Prostate gland (tissue), 2 donors: ENCODE measurements around the gene GABBR2. TPM values are rescaled to one million over a fixed set of nuclear protein-coding genes. Genes with fewer than 3 reads are reported as not detected.

Experiments used
- DNase-seq: peaks from one replicate; pipeline ENCODE4 v3.0.0-alpha.2; 2019; ENCODE audit warnings: low spot score
- H3K27ac ChIP-seq, 2 donors: fragments of 200-600 bp; sonication (generic); 2 replicates each; pipeline ENCODE4 v1.5.1; 2017 to 2019
- H3K27me3 ChIP-seq: fragments of 200-600 bp; sonication (generic); replicated peaks from 2 replicates; pipeline ENCODE4 v1.5.1; 2019; ENCODE audit not compliant: insufficient read depth
- H3K36me3 ChIP-seq, 2 donors: fragments of 200-600 bp; sonication (generic); 1 replicate in 1 of 2; 2 replicates in 1 of 2; pipeline versions ENCODE4 v1.5.1 to v1.8.1; 2017 to 2019
- H3K4me1 ChIP-seq: fragments of 200-600 bp; sonication (generic); replicated peaks from 2 replicates; pipeline ENCODE4 v1.5.1; 2019
- H3K4me3 ChIP-seq, 2 donors: fragments of 200-600 bp; sonication (generic); 2 replicates each; pipeline ENCODE4 v1.5.1; 2017 to 2019
- H3K9me3 ChIP-seq: fragments of 200-600 bp; sonication (generic); 2 replicates; pipeline ENCODE4 v1.5.1; 2017
- POLR2A ChIP-seq: fragments of 450-650 bp; IDR thresholded peaks from one replicate; pipeline ENCODE4 v1.6.1; 2016; ENCODE audit warnings: antibody characterized with exemption, mild to moderate bottlenecking
- POLR2AphosphoS5 ChIP-seq: sonication (generic); formaldehyde crosslinking; IDR thresholded peaks from one replicate; pipeline ENCODE4 v1.6.1; 2017; ENCODE audit warnings: antibody characterized with exemption
- WGBS: methylation state at CpG from one replicate; pipeline ENCODE4 v1.1.5; 2018; 5-methylcytosine and 5-hydroxymethylcytosine counted together
- intact Hi-C: fragments of 100-400 bp; cut with DNase I; formaldehyde crosslinking; loops from one replicate; pipeline ENCODE4 v1.14.2; 2022
- total RNA-seq, 2 donors: library from RNA; depleted of rRNA; stranded (reverse); fragments of >200 nt; gene quantifications; one replicate each; pipeline ENCODE4 v1.1.0, GENCODE V29; 2016
- TF ChIP-seq, protein P1 (sequence below), 4 experiments: fragments of 200-600 bp in 2 of 4; fragments of 450-650 bp in 2 of 4; sonication (generic) in 2 of 4; IDR thresholded peaks; 1 replicate in 3 of 4; 2 replicates in 1 of 4; pipeline ENCODE4 v1.5.1; 2016 to 2019; ENCODE audit warnings: antibody characterized with exemption in 4 of 4, mild to moderate bottlenecking in 2 of 4, moderate library complexity in 2 of 4

GABBR2 gene
- total RNA-seq, 2 donors from 2014 or later: 0.97 TPM; not detected in 1

DNA sequence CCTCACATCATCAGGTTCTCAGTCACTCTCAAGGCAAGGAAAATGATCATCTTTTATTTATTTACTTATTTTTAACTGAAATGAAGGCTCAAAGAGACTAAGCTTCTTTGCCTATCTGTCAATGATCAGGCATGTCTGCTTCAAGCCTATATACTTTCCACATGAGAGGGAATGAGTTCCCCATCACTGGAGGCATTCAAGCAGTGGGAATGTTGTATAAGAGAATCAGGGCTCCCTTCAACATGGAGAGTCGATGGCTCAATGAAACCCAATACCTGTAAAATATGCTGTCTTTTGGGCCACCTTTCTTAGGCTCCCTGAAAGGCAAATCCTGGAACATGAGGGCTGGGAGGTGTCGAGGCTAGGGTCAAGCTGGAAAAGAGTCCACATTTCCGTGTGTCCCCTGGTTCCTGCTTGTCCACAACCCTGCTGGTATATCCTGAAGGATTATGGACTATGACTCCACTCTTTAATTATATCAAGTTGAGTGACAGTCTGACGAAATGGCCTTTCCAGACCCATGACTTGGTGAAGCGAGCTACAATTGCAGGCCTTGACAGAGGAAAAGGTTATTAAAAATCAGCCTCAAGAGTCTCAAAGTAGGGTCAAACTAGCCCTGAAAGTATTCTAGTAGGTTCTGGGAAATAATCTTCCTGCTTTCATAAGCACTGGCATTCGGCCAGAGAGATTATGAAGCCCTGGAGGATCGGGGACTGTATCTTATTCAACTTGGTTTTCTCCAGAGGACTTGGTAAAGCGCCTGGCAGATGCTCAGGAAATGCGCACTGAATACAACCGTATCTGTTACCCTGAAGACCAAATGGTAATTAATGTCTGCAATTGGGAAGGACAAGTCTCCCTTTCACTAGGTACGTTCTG is 307.4 kb downstream of the GABBR2 start:
- 63% methylated on average over 11 of the region's 11 CpGs for WGBS
- TF ChIP-seq POLR2A (no peak), POLR2AphosphoS5 (no peak)

DNA sequence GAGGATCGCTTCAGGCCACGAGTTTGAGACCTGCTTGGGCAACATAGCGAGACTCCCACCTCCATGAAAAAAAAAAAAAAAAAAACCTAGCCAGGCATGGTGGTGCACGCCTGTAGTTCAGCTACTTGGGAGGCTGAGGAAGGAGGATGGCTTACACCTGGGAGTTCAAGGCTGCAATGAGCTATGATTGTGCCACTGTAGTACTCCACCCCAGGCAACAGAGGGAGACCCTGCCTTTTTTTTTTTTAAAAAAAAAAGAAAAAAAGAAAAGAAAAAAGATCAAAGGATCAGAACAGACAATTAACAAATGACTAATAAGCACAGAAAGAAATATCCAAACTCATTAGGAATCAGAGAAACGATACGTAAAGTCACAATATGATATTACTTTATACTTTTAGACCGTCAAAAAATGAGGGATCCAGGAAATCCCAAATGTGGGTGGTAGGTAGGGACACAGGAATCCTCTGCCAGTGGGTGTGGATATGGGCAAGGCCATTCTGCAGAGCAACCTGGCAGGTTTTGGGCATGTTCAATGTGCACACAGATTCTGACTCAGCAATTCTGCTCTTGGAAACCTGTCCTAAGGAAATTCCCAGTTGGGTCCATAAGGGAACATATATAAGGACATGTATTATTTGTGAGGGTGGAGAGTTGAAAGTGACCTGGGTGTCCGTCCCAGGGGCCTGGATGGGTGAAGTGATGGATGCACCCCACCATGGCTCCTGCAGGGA is 308.6 kb downstream of the GABBR2 start:
- TF ChIP-seq, protein P1, sequence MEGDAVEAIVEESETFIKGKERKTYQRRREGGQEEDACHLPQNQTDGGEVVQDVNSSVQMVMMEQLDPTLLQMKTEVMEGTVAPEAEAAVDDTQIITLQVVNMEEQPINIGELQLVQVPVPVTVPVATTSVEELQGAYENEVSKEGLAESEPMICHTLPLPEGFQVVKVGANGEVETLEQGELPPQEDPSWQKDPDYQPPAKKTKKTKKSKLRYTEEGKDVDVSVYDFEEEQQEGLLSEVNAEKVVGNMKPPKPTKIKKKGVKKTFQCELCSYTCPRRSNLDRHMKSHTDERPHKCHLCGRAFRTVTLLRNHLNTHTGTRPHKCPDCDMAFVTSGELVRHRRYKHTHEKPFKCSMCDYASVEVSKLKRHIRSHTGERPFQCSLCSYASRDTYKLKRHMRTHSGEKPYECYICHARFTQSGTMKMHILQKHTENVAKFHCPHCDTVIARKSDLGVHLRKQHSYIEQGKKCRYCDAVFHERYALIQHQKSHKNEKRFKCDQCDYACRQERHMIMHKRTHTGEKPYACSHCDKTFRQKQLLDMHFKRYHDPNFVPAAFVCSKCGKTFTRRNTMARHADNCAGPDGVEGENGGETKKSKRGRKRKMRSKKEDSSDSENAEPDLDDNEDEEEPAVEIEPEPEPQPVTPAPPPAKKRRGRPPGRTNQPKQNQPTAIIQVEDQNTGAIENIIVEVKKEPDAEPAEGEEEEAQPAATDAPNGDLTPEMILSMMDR (IDR thresholded peaks at IDR 0.05): no peak
- TF ChIP-seq POLR2A (no peak), POLR2AphosphoS5 (no peak)
- 98% methylated on average over 8 of the region's 8 CpGs for WGBS
- intact Hi-C loops: no loop called here

More for the DNA sequence above, 307.4 kb downstream of the GABBR2 start:
- Histone ChIP-seq H3K27ac (no peak overlapping the region), H3K27me3 (peaks cover 2% of the 10 kb centered on the region), H3K4me1 (no peaks in the 10 kb centered on the region), H3K4me3 (no peak overlapping the region), H3K36me3 (no peaks in the 10 kb centered on the region), H3K9me3 (no peaks in the 10 kb centered on the region)
- intact Hi-C loops: no loop called here
- DNase-seq: no peak

DNA sequence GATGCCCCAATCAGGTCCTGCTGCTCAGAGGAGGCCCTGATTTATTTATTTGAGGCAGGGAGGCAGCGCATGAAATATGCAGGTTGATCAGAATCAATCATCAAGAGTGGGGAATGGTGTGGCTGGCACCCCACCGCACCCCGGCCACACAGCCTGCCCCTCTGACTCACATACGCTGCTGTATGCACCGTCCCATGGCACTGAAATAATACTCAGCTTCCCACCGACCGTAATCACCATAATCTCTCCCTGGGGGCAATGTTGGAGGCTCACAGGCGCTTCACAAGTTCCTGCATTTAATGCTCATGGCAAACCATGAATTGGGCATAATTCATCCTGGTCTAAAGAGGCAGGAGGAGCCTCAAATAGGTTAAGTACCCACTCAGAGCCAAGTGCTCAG is 312.1 kb downstream of the GABBR2 start:
- Histone ChIP-seq H3K36me3 (no peaks in the 10 kb centered on the region), H3K4me1 (no peaks in the 10 kb centered on the region), H3K27ac (no peak overlapping the region), H3K4me3 (no peak overlapping the region), H3K27me3 (peaks cover 2% of the 10 kb centered on the region), H3K9me3 (no peaks in the 10 kb centered on the region)
- intact Hi-C loops: no loop called here
- no peak for TF ChIP-seq POLR2A
- TF ChIP-seq, protein P1 (IDR thresholded peaks at IDR 0.05): no peak
- no peak for TF ChIP-seq POLR2AphosphoS5
- WGBS: 87% methylated on average over 8 of the region's 8 CpGs
- DNase-seq: no peak

More for the DNA sequence above, 308.6 kb downstream of the GABBR2 start:
- DNase-seq: no peak
- Histone ChIP-seq H3K36me3 (no peaks in the 10 kb centered on the region), H3K9me3 (no peaks in the 10 kb centered on the region), H3K27ac (no peak overlapping the region), H3K4me1 (no peaks in the 10 kb centered on the region), H3K4me3 (no peak overlapping the region), H3K27me3 (peaks cover 2% of the 10 kb centered on the region)

DNA sequence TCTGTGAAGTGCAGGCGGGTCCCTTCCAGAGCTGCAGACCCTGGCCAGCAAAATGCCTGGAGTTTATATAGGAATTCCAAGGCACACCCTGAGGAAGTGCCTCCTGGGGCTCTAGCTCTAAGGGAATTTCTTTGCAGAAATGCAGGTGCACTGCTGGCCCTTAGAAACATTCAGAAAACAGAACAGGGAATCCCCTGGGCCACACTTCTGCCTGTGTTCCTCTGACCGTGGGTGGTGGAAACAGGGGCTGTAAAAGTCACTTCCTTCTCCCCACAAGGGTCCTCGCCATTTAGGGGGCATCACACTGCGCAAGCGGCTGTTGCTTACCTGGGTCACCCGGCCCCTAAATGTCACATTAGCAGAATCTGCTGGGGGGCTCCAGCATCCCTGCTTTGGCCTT is 312.5 kb downstream of the GABBR2 start:
- Histone ChIP-seq H3K4me3 (no peak overlapping the region), H3K4me1 (no peaks in the 10 kb centered on the region), H3K36me3 (no peaks in the 10 kb centered on the region), H3K9me3 (no peaks in the 10 kb centered on the region), H3K27me3 (peaks cover 2% of the 10 kb centered on the region), H3K27ac (no peak overlapping the region)
- intact Hi-C loops: no loop called here
- no peak for DNase-seq
- 75% methylated on average over 6 of the region's 6 CpGs for WGBS
- TF ChIP-seq, protein P1 (IDR thresholded peaks at IDR 0.05): no peak
- TF ChIP-seq POLR2A (no peak), POLR2AphosphoS5 (no peak)

DNA sequence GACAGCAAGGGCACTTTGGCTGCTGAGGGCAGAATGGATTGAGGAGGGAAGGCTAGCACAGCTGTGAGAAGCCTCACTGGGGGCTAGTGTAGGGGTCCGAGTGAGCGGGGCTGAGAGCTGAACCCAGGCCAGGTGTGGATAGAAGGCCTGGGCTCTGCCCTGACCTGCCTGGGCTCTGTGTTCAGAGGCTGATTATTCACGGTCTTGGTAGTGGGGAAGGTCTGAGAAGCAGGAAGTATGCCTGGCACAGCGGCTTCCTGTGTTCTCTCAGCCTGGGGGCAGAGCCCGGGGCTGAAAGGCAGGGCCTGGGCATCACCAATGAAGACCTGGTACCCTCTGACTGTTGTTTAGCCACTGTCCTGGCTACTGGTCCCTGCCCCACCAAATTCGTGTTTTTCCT is 316.9 kb downstream of the GABBR2 start:
- no peak overlapping the region for H3K4me3 ChIP-seq
- H3K27me3 ChIP-seq: no peaks in the 10 kb centered on the region
- H3K4me1 ChIP-seq: no peaks in the 10 kb centered on the region
- no peaks in the 10 kb centered on the region for H3K9me3 ChIP-seq
- TF ChIP-seq POLR2AphosphoS5 (no peak), POLR2A (no peak)
- TF ChIP-seq, protein P1 (IDR thresholded peaks at IDR 0.05): no peak
- 46% methylated on average over 6 of the region's 6 CpGs for WGBS
- intact Hi-C loops: no loop called here
- H3K27ac ChIP-seq: no peak overlapping the region
- no peaks in the 10 kb centered on the region for H3K36me3 ChIP-seq
- no peak for DNase-seq
